ENCODE data around the gene SFT2D2. TPM values are rescaled to one million over a fixed set of nuclear protein-coding genes. Genes with fewer than 3 reads are reported as not detected.

The SFT2D2 gene
- total and polyA plus RNA-seq, 2 of the 8 experiments (the other 6 are each of a cell fraction or from before 2014, with no cell fraction given): 9.0 to 29.0 TPM

- TF ChIP-seq CTCF (IDR thresholded peaks at IDR 0.05; ENCODE audit: control extremely low read depth in 1 of 3, insufficient read depth in 1 of 3, low read depth in 1 of 3, low read length in 3 of 3) (no peak), TBP (IDR thresholded peaks at IDR 0.05; ENCODE audit: low read depth, low read length) (no peak), SP4 (IDR thresholded peaks at IDR 0.05; ENCODE audit: low read length) (no peak), TCF12 (IDR thresholded peaks at IDR 0.05; ENCODE audit: low read depth, low read length) (no peak)
Observed at GRCh38 chr1:168259567-168259966, 33.8 kb downstream of the SFT2D2 start (continued).

Measured in H1 (cell line).